Activated effector memory CD4-positive, alpha-beta T cell treated with anti-CD3 and anti-CD28 coated beads, Interleukin-2, amount 50 U/mL, for 16 hours (primary cell): Measurements from ENCODE around the gene RPS3A.
A peak's percentile ranks its signal among the peaks of the same experiment; 100 is the strongest.
"Not testable (repeated sequence)": the region's sequence is repeated elsewhere in the genome, so short reads cannot be mapped to it uniquely, and the experiment has no call there.

Source experiments
- DNase-seq: peaks from one replicate; pipeline ENCODE4 v3.0.0-alpha.2; 2020

RPS3A gene

DNA sequence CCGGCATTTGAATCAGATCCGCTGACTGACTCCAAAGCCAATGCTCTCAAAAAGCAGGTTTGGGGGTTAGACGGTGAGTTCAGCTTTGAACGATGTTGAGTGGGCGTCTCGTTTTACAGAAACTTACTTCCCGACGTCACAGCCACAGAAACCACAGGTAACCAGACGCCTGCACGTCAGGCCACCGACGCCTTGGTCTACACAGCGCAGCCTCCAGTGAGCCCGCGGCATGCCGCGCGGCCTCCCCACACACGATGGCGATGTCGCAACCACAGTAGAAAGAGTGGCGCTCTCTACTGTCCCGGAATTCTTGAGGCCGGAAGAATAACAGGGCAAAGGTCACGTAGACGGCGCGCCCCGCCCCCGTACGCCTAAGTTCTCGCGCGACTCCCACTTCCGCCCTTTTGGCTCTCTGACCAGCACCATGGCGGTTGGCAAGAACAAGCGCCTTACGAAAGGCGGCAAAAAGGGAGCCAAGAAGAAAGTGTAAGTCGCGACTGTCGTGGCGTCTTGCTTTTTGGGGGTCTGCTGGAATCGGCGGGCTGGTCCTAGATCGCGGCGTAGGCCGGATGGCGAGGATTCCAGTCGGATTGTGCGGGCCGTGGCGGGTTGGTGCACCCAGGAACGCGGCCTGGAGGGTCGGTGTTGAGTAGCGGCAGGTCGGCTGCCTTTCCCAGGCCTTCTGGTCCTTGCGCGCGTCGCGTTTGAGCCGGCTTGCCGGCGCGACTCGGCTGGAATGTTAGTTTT lies at the start of gene RPS3A:
TSS of gene RPS3A (plus strand) at position 400 of the 747 bp plus-strand sequence. CDS start at position 425, 25 bp downstream.
- peak; percentile 99 for DNase-seq

DNA sequence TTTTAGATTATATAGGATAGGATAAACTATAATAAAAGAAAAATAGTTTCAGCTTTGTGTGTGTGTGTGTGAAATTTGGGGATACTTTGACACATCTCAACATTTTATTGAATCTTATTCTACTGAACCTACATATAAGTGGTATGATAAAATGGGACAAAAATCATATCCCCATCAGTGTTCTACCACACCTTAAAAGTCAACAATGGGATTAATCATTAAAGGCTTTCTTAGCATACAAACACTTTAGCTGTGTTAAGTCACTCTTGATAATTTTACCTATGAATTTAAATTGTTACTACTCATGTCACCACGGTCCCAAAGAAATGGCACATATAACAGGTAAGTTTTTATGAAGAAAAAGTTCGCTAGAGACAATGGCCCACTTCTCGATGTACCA lies 46.6 kb upstream of the RPS3A start:
- DNase-seq, result no peak

DNA sequence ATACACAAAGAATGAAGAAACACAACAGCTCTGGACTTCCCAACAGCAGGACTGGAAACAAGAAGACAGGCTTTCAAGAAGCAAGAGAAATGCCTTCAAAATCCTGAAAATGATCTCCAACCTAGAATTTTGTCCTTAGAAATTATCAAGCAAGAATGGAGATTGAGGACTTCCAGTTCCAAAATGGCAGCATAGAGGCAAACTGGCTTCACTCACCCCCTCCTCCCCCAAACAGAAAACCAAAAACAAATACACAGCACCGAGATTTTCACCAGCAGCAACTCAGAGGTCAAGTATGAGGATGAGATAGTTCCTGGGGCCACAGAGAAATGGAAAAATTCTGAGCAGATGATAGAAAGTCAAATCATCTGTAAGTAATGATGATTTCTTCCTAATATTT lies 43.9 kb upstream of the RPS3A start:
- no peak for DNase-seq

DNA sequence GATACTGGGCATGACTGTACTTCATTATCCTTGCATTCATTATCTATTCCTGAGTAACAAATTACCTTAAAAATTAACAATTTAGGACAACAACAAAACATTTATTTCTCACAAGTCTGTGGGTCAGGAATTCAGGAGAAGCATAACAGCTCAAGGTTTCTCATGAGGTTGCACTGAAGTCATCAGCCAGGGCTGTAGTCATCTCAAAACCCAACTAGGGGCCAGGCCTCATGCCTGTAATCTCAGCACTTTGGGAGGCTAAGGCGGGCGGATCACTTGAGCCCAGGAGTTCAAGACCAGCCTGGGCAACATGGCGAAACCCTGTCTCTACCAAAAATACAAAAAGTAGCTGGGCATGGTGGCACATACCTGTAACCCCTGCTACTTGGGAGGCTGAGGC lies 36.3 kb upstream of the RPS3A start:
- not testable (repeated sequence) for DNase-seq

DNA sequence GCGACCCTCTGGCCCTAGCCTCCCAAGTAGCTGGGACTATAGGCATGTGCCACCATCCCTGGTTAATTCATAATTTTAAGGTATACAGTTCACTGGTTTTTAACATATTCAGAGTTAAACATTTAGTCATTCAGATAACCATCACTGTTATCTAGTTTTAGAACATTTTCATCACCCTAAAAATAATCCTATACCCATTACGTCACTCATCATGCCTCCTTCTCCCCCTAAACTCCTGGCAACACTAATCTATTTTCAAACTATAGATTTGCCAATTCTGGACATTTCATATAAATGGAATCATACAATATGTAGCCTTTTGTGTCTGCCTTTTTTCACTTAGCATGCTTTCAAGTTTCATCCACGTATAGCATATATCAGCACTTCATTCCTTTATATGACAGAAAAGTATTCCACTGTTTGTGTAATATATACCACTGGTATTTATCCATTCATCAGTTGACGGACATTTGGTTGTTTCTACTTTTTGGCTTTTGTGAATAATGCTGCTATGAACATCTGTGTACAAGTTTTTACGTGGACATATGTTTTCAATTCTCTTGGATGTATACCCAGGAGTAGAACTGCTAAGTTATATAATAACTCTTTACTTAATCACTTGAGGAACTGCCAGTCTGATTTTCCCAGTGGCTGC lies 32.0 kb upstream of the RPS3A start:
- no peak for DNase-seq

DNA sequence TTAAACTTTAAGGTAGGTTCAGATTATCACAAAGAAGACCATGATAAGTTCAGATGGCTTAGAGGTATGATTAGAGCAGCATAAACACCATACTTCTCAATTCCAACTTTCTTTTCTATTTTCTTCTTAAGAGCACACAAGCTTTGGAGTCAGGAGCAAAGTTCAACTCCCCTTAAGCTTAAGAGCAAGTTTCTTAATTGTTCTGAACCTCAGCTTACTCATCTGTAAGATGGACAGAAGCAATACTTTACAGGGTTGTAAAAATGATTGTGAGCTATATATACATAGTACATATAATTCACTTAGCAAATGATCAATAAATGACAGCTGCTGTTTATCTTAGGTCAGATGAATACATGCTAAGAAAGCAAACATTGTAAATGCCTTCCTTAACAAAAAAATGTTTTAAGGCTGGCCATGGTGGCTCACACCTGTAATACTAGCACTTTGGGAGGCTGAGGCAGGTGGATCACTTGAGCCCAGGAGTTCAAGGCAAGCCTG lies 25.0 kb upstream of the RPS3A start:
- DNase-seq, result no peak

DNA sequence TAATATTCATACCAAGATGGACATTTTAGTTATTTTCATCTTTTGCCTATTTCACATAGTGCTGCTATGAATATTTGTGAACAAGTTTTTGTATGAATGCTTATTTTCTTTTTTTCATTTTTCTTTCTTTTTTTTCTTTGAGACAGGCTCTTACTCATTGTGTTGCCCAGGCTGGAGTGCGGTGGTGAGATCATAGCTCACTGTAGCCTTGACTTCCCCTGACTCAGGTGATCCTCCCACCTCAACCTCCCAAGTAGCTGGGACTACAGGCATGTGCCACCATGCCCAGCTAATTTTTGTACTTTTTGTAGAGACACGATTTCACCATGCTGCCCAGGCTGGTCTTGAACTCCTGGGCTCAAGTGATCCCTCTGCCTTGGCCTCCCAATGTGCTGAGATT lies 21.4 kb upstream of the RPS3A start:
- DNase-seq, result not testable (repeated sequence)

DNA sequence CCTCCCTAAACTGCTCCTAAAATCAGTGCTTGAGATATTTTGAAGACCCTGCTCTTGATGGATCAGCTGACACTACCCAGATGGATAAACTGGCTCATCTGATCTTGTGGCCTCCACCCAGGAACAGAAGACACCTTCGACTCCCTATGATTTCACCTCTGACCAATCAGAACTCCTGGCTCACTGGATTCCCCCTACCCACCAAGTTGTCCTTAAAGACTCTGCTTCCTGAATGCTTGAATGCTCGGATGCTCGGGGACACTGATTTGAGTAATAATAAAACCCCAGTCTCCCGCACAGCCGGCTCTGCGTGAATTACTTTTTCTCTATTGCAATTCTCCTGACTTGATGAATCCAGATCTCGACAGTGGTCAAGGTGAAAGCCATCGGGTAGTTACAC lies 12.0 kb upstream of the RPS3A start:
- no peak for DNase-seq

DNA sequence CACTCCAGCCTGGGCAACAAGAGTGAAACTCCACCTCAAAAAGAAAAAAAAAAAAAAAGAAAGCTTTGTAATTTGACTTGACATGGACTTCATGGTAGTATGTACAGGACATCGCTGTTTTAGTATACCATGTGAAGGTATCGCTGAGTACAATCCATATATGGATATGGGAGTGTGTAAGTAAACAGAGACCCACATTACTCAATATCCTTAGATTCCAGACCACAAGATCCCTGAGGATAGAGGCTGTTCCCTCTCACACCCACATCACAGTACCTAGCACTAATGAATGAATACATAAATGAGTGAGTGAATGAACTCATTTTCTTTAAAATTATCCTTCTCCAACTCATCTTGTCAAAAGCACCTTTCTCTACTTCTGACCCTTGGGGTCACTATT lies 8.4 kb upstream of the RPS3A start:
- no peak for DNase-seq

DNA sequence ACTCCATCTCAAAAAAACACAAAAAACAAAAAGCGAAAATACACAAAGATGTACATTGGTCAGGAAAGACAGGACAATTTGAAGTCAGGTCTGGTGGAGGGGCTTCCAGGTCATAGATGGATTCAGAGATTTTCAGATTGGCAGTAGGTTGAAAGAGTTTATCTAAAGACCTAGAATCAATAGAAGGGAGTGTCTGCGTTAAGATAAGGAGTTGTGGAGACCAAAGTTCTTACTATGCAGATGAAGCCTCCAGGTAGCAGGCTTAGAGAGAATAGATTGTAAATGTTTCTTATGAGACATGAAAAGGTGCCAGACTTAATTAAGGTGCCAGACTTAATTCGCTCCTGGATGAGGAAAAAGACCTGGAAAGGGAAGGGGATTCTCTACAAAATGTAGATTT lies 6.9 kb upstream of the RPS3A start:
- DNase-seq, result no peak

DNA sequence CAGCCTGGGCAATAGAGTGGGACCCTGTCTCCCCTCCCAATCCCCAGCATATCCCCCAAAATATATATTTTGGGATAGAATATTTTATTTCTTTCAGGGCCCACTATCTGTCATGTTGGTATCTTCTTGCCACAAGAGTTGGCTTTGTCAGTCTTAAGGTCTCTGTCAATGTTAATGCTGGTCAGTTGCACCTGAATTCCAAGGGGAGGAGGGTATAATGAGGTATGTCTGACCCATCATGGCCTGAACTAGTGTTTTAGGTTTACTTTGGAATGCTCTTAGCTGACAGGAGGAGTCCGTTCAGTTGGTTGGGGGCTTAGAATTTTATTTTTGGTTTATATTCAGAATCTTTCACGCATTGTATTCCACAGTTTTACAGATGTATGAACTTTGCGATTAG lies 6.2 kb upstream of the RPS3A start:
- DNase-seq, result no peak

DNA sequence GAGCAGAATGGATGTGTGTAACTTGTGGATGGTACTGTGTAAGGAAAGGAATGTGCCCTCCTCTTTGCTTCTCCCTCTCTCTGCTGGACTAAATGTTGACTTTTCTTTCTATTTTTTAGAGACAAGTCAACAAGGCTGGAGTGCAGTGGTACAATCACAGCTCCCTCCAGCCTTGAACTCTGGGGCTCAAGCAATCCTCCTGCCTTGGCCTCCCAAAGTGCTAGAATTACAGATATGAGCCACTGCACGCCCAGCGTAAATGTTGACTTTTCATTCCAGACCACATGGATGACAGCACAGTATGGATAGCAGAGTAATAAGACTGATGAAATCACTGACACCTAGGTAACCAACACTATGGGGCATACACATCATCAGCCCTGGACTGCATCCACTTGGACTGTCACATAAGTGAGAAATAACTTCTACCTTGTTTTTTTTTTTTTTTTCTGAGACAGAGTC lies 5.1 kb upstream of the RPS3A start:
- no peak for DNase-seq

DNA sequence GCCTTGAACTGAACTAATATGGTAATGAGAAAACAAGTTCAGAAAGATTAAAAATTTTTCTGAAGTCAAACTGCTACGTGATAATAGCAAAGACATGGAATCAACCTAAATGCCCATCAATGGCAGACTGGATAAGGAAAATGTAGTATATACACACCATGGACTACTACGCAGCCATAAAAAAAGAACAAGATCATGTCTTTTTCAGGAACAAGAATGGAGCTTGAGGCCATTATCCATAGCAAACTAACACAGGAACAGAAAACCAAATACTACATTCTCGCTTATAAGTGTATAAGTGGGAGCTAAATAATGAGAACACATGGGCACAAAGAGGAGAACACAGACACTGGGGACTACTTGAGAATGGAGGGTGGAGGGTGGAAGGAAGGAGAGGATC lies 4.3 kb upstream of the RPS3A start:
- DNase-seq, result no peak

DNA sequence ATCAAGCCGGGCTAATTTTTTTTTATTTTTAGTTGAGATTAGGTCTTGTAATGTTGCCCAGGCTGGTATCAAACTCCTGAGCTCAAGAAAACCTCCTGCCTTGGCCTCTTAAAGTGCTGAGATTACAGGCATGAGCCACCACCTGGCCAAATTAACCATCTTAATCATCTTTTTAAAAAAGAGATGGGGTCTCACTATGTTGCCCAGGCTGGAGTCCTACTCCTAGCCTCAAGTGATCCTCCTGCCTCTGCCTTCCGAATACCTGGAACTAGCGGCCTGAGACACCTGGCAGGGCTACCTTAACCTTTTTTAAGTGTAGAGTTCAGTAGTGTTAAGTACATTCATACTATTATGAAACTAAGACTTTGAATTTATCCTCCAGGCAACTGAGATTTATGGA lies 1.7 kb upstream of the RPS3A start:
- DNase-seq, result no peak

DNA sequence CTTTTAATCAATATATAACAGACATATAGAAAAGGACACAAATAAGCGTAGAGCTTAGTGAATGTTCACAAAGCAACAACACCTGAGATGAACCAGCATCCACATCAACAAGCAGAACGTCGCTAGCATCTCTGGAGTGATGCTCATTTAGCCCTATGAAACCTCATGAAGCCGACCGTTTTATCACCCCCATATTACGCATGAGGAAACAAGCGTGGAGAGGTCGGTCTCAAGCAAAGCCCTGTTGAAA lies 524 bp upstream of the RPS3A start:
- no peak for DNase-seq

DNA sequence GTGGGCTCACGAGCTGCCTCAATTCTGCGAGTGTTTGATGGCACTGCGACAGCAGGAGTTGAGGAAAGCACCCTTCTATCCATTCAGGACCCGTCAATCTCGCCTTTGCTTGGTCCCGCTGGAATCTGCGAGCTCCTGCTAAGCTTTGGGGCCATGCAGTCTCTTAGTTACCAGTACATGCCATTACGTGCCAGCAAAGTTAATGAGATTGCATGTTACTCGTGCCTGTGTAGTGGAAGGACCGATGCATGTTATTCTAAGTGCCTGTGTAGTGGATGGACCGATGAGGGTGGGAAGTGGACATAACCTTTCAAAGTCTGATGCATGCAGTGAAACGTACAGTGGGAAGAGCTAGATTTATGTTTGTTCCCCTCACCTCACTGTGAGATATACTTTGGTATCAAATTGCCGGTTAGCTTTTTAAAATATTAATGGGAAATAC lies 569 bp downstream of the RPS3A start:
- DNase-seq, result no peak

DNA sequence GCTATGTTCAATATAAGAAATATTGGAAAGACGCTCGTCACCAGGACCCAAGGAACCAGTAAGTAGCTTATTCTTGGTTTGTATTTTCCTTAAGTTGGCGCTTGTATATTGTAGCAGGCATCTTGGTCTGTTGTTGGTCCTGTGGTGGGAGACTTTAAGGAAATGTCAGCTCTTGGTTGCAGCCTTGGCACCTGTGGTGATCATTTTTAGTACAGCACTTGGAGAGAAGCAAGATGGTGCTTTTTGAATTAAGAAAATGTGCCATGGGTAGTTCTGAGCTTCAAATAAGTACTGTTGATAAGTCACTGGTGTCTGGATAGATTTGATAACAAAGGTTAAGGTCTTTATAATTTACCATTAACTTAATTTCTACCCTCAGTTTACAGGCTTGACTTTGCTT lies 1.1 kb downstream of the RPS3A start:
- no peak for DNase-seq

DNA sequence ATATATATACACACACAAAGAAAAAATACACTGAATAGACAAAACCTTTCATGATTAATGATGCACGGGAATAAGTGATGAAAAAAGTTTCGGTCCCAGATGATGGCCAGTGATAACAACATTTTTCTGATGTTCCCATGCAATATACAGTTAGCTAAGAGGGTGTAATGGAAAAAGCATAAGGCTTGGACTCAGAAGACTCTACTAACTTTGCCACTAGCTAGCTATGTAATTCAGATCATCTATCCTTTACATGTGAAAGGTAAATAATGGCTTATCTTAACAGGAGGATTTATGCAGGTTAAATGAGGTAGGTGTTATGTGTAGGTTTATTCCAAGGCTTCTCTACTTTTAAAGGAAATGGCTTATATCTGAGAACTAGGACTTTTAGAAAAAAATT lies 4.3 kb downstream of the RPS3A start:
- no peak for DNase-seq

DNA sequence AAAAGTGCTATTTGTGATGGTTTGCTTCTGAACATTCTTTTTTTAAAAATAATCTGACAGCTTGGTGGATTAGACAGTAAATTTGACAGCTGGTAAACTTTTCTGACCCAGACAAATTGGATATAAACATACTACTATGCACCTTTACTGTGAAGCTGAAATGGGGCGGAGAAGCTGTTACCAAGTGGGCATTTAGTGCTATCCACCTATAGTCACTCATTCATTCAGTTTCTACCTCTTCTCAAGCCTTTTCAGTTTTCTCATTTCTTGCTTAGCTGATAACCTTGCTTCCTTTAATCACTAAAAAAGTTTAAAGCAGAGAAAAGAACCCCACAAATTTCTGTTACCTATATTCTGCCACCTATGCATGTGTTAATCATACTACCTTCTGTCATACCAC lies 5.2 kb downstream of the RPS3A start:
- no peak for DNase-seq

DNA sequence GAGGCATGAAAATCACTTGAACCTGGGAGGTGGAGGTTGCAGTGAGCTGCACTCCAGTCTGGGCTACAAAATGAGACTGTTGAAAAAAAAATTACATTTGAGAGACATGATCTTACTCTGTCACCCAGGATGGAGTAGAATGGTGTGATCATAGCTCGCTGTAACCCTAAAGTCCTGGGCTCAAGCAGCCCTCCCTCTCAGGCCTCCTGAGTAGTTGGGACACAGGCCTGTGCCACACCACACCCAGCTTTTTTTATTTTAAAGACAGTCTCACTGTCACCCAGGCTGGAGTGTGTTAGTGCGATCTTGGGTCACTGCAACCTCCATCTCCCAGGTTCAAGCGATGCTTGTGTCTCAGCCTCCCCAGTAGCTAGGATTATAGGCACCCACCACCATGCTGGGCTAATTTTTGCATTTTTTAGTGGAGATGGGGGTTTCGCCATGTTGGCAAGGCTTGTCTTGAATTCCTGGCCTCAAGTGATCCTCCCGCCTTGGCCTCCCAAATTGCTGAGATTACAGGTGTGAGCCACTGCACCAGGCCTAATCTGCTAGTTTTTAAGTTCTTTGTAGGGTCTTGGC lies 6.1 kb downstream of the RPS3A start:
- no peak for DNase-seq

DNA sequence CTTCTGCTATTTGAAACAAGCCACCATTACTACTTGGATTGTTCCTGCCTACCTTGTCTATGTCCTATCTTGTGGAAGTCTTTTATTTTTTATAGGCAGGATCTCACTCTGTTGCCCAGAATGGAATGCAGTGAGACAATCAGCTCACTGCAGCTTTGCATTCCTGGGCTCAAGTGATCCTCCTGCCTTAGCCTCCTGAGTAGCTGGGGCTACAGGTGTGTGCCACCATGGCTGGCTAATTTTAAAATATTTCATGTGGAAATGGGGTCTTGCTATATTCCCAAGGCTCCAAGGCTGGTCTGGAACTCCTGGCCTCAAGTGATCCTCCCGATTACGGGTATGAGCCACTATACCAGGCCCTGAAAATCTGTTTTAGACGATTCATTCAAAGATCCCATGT lies 7.6 kb downstream of the RPS3A start:
- no peak for DNase-seq

DNA sequence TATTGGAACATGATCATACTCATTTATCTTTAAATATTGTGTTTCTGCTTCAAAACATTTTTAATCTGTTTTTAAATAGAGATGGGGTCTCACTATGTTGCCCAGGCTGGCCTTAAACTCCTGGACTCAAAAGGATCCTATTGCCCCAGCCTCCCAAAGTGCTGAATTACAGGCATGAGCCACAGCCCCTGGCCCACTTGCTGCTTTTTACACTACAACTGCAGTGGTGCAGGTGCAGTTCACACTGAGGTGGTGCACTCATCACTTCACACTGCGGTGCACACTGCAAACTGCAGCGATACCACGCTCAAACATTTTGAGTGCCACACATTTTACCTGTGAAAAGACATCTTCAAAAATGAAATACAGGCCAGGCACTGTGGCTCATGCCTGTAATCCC lies 10.8 kb downstream of the RPS3A start:
- no peak for DNase-seq

DNA sequence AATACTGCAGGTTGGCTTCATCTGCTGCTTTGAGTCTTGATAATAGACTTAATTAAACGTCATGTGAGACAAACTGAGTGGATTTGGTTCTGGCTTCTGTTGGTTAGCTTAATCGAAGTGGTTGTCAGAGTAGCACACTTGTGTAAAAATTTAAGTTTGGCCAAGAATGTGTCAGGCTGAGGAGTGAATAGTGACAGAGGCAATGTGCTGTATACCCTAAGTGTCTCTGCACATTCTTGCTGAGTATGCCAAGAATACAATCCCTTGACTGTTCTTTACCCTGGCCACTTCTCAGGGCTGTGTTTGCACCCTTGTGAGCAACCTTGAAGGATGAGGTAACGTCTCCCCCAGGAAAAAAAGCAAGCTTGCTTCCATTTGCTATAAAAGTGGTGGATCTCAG lies 14.9 kb downstream of the RPS3A start:
- DNase-seq, result no peak

DNA sequence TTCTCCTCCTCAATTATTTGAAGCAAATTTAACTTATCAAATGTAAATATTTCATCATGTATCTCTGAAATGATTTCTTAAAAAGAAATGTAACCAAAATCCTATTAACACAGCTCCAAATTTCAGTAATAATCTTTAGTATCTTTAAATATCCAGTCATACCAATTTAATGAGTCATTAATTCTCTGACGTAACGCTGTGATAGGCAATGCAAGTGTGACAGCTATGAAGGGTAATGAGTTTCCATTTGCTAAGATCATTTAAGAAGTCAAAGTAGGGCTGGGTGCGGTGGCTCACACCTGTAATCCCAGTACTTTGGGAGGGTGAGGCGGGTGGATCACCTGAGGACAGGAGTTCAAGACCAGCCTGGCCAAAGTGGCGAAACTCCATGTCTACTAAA lies 15.6 kb downstream of the RPS3A start:
- DNase-seq, result no peak
